ENCODE measurements around the gene ISY1. TPM values are rescaled to one million over a fixed set of nuclear protein-coding genes. Genes with fewer than 3 reads are reported as not detected.

ISY1 gene
- total and polyA plus RNA-seq, 2 of the 4 experiments (the other 2 are of a cell fraction) = 28.5 to 31.5 TPM

DNA sequence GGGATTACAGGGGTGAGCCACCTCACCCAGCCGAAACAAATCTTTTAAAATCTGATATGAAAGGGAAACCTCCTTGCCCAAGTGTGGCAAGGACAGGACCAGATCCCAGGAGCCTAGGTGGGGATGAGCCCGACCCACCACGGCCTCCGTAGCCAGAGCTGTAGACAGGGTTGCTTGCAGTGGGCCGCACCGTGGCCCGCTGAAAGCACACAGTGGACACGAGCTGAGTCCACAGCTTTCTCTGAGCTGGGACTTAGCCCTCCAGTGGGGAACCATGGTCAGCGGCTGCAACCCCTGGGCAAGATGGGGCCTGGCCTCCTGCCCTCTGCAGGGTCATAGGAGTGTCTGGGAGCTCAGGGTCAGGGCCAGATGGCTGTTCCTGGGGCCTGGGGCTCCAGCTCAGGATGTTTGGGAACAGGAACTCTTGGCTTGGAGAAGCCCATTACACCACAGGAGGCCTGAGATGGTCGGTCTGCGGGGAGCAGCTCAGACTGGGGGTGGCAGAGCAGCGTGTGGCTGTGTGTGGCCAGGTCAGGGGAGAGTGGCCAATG, 75.6 kb downstream of the ISY1 start:
- no peak overlapping the region for H2AK9ac ChIP-seq (replicated peaks; ENCODE audit: low read depth, low read length, poor library complexity)
- H2BK120ac ChIP-seq (ENCODE audit: low read depth, low read length) = no peak overlapping the region
- H3K23ac ChIP-seq (ENCODE audit: low read depth, low read length) = no peak overlapping the region
- H2BK5ac ChIP-seq (ENCODE audit: low read depth, low read length, poor library complexity, severe bottlenecking) = no peak overlapping the region
- no peak overlapping the region for H4K5ac ChIP-seq (ENCODE audit: low read depth, low read length)
- no peak overlapping the region for H3K4me3 ChIP-seq (ENCODE audit: insufficient read depth, low read depth, low read length)
- no peaks in the 10 kb centered on the region for H3K79me1 ChIP-seq (ENCODE audit: low read depth in 1 of 2, low read length in 2 of 2)
- H3K56ac ChIP-seq (ENCODE audit: extremely low read depth, insufficient read depth, low read length) = no peak overlapping the region
- H4K91ac ChIP-seq (ENCODE audit: insufficient read depth, low read depth, low read length) = no peak overlapping the region
- H2AFZ ChIP-seq (replicated peaks; ENCODE audit: low read length, poor library complexity) = no peak overlapping the region
- H3K4ac ChIP-seq (ENCODE audit: low read depth, low read length) = no peak overlapping the region
- H3K27me3 ChIP-seq (ENCODE audit: control insufficient read depth, insufficient read depth, low read length) = no peaks in the 10 kb centered on the region
- ChIA-PET POLR2A (ENCODE audit: unreplicated experiment) (no interaction called here), CTCF (no interaction called here)
- 94% methylated on average over 9 of the region's 12 CpGs; no CpG with 5 or more reads in 1 of the 2 experiments for WGBS, 2 experiments (ENCODE audit: extremely low coverage in 2 of 2, insufficient read length in 1 of 2)
- no peak for TF ChIP-seq NFE2L2 (IDR thresholded peaks at IDR 0.05; ENCODE audit: low read depth, low read length)
- TF ChIP-seq, protein P1, sequence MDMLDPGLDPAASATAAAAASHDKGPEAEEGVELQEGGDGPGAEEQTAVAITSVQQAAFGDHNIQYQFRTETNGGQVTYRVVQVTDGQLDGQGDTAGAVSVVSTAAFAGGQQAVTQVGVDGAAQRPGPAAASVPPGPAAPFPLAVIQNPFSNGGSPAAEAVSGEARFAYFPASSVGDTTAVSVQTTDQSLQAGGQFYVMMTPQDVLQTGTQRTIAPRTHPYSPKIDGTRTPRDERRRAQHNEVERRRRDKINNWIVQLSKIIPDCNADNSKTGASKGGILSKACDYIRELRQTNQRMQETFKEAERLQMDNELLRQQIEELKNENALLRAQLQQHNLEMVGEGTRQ (IDR thresholded peaks at IDR 0.05; ENCODE audit: low read depth, low read length) = no peak
- TF ChIP-seq RFX5 (IDR thresholded peaks at IDR 0.05; ENCODE audit: low read depth, low read length) = no peak
- TF ChIP-seq RCOR1 (IDR thresholded peaks at IDR 0.05; ENCODE audit: insufficient replicate concordance, low read length) = no peak
- TF ChIP-seq CEBPB (IDR thresholded peaks at IDR 0.05; ENCODE audit: low read depth, low read length) = no peak
- TF ChIP-seq BHLHE40 (IDR thresholded peaks at IDR 0.05; ENCODE audit: low read depth, low read length) = no peak
- no peak for TF ChIP-seq MAZ (IDR thresholded peaks at IDR 0.05; ENCODE audit: borderline replicate concordance, low read depth, low read length)
- TF ChIP-seq, protein P2, sequence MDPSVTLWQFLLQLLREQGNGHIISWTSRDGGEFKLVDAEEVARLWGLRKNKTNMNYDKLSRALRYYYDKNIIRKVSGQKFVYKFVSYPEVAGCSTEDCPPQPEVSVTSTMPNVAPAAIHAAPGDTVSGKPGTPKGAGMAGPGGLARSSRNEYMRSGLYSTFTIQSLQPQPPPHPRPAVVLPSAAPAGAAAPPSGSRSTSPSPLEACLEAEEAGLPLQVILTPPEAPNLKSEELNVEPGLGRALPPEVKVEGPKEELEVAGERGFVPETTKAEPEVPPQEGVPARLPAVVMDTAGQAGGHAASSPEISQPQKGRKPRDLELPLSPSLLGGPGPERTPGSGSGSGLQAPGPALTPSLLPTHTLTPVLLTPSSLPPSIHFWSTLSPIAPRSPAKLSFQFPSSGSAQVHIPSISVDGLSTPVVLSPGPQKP (IDR thresholded peaks at IDR 0.05; ENCODE audit: borderline replicate concordance, low read depth, low read length) = no peak
- TF ChIP-seq MXI1 (IDR thresholded peaks at IDR 0.05; ENCODE audit: borderline replicate concordance, low read depth, low read length) = no peak
- no peak for TF ChIP-seq MAFK (IDR thresholded peaks at IDR 0.05; ENCODE audit: low read depth, low read length)
- no peak for TF ChIP-seq POLR2A (IDR thresholded peaks at IDR 0.05; ENCODE audit: low read depth, low read length)
- no peak for TF ChIP-seq FOS (IDR thresholded peaks at IDR 0.05; ENCODE audit: low read depth, low read length)
- TF ChIP-seq SMC3 (IDR thresholded peaks at IDR 0.05; ENCODE audit: low read depth, low read length) = no peak
- H2BK15ac ChIP-seq (ENCODE audit: low read depth, low read length) = no peak overlapping the region
- in situ Hi-C loops (cut with MboI; ENCODE audit: low sequenced_read_pairs) (no loop called here), intact Hi-C loops (cut with micrococcal nuclease) (no loop called here), dilution Hi-C loops (cut with HindIII; ENCODE audit: low sequenced_read_pairs, unreplicated experiment) (no loop called here)
- H4K8ac ChIP-seq (ENCODE audit: low read depth in 2 of 2, low read length in 2 of 2) = no peak overlapping the region
- H4K20me1 ChIP-seq (ENCODE audit: insufficient read depth, low read length) = no peaks in the 10 kb centered on the region
- H3K4me1 ChIP-seq (ENCODE audit: control insufficient read depth, insufficient read depth, low read length) = peaks cover 4% of the 10 kb centered on the region
- H3K18ac ChIP-seq (ENCODE audit: low read depth, low read length) = no peak overlapping the region
- ATAC-seq (ENCODE audit: low read depth) = no peak
- H3K14ac ChIP-seq (replicated peaks; ENCODE audit: low read depth, low read length) = no peak overlapping the region
- no peak overlapping the region for H2AK5ac ChIP-seq (ENCODE audit: low read depth, low read length)
- no peaks in the 10 kb centered on the region for H3K36me3 ChIP-seq (ENCODE audit: control insufficient read depth, insufficient read depth, low read length)
- no peaks in the 10 kb centered on the region for H3K9me1 ChIP-seq (ENCODE audit: insufficient read depth, low read length)
- no peak overlapping the region for H3K4me2 ChIP-seq (ENCODE audit: low read depth, low read length)
- no peak overlapping the region for H2BK20ac ChIP-seq (ENCODE audit: low read depth, low read length)
- H3K27ac ChIP-seq (ENCODE audit: insufficient read depth, low read length) = no peak overlapping the region
- BruUV-seq (replicated peaks) = no TSS peak
- H3K9ac ChIP-seq (ENCODE audit: low read depth, low read length) = no peak overlapping the region
- H3K9me3 ChIP-seq (ENCODE audit: control insufficient read depth, insufficient read depth, low read length) = no peaks in the 10 kb centered on the region
- DNase-seq = no peak
